Measurements from ENCODE around the gene PDCD1.
"Not testable (repeated sequence)": the region's sequence is repeated elsewhere in the genome, so short reads cannot be mapped to it uniquely, and the experiment has no call there.

Gene PDCD1

GRCh38 chr2:241875754-241876527, 17.2 kb upstream of the PDCD1 start:
- H3K36me3 ChIP-seq (ENCODE audit: control insufficient read depth in 2 of 2, insufficient read depth in 1 of 2, low read length in 2 of 2); H3K4me1 ChIP-seq (ENCODE audit: control insufficient read depth, insufficient read depth, low read length); CTCF ChIA-PET; POLR2A ChIA-PET; H3K27ac ChIP-seq (ENCODE audit: extremely low read depth, low read depth, low read length); H3K9me3 ChIP-seq (ENCODE audit: control insufficient read depth, insufficient read depth, low read depth, low read length); H3K4me3 ChIP-seq (ENCODE audit: low read depth, low read length): not testable (repeated sequence)
- TF ChIP-seq ZSCAN30 (tag by site-specific recombination; IDR thresholded peaks at IDR 0.05) (peak; percentile 17; the same call in 1 of the 2 replicates), SETDB1 (IDR thresholded peaks at IDR 0.05; ENCODE audit: insufficient read length, low read length) (peak; percentile 91), TRIM28 (IDR thresholded peaks at IDR 0.05; ENCODE audit: borderline replicate concordance, low read length) (peak; percentile 74; the same call in 1 of the 2 replicates), ZNF654 (tag by site-specific recombination; IDR thresholded peaks at IDR 0.05; ENCODE audit: low read depth) (peak; percentile 47), SCRT2 (tag by site-specific recombination; IDR thresholded peaks at IDR 0.05) (peak; percentile 73)

GRCh38 chr2:241874277-241874925, 15.7 kb upstream of the PDCD1 start:
- no peak for TF ChIP-seq SCRT2 (tag by site-specific recombination; IDR thresholded peaks at IDR 0.05)
- TF ChIP-seq ZXDB (tag by site-specific recombination; IDR thresholded peaks at IDR 0.05), result no peak
- TF ChIP-seq ZSCAN23 (tag by site-specific recombination; IDR thresholded peaks at IDR 0.05), result no peak
- TF ChIP-seq ATF2 (tag by site-specific recombination; IDR thresholded peaks at IDR 0.05; ENCODE audit: low read depth), result no peak
- TF ChIP-seq ZNF692 (tag by site-specific recombination; IDR thresholded peaks at IDR 0.05), result no peak
- TF ChIP-seq ZNF138 (tag by site-specific recombination; IDR thresholded peaks at IDR 0.05; ENCODE audit: borderline replicate concordance), result no peak
- no peak for TF ChIP-seq ZNF791 (tag by site-specific recombination; IDR thresholded peaks at IDR 0.05)
- TF ChIP-seq ZEB2 (tag by site-specific recombination; IDR thresholded peaks at IDR 0.05), result no peak
- no peak for TF ChIP-seq SETDB1 (IDR thresholded peaks at IDR 0.05; ENCODE audit: insufficient read length, low read length)
- TF ChIP-seq ZNF157 (tag by site-specific recombination; IDR thresholded peaks at IDR 0.05), result no peak
- no peak for TF ChIP-seq GFI1B (tag by site-specific recombination; IDR thresholded peaks at IDR 0.05)
- TF ChIP-seq ZNF280D (tag by site-specific recombination; IDR thresholded peaks at IDR 0.05), result no peak
- CTCF ChIA-PET, result no interaction called here
- Histone ChIP-seq H3K4me3 (ENCODE audit: low read depth, low read length) (no peak overlapping the region), H3K27ac (ENCODE audit: extremely low read depth, low read depth, low read length) (no peak overlapping the region), H3K4me1 (ENCODE audit: control insufficient read depth, insufficient read depth, low read length) (no peaks in the 10 kb centered on the region), H3K36me3 (ENCODE audit: control insufficient read depth in 2 of 2, insufficient read depth in 1 of 2, low read length in 2 of 2) (no peaks in the 10 kb centered on the region), H3K9me3 (ENCODE audit: control insufficient read depth, insufficient read depth, low read depth, low read length) (no peaks in the 10 kb centered on the region)
- POLR2A ChIA-PET, result no interaction called here

- CTCF ChIA-PET, result no interaction called here
- H3K4me3 ChIP-seq (ENCODE audit: low read depth, low read length), result no peak overlapping the region
- no peaks in the 10 kb centered on the region for H3K4me1 ChIP-seq (ENCODE audit: control insufficient read depth, insufficient read depth, low read length)
- H3K36me3 ChIP-seq (ENCODE audit: control insufficient read depth in 2 of 2, insufficient read depth in 1 of 2, low read length in 2 of 2), result no peaks in the 10 kb centered on the region
- TF ChIP-seq ZNF19 (tag by site-specific recombination; IDR thresholded peaks at IDR 0.05; ENCODE audit: low read depth) (no peak), ZFP37 (tag by site-specific recombination; IDR thresholded peaks at IDR 0.05) (no peak), ZNF302 (tag by site-specific recombination; IDR thresholded peaks at IDR 0.05; ENCODE audit: low read depth) (no peak), ZNF670 (tag by site-specific recombination; IDR thresholded peaks at IDR 0.05; ENCODE audit: low read depth) (no peak), ZNF704 (tag by site-specific recombination; IDR thresholded peaks at IDR 0.05) (no peak), ZNF140 (tag by site-specific recombination; IDR thresholded peaks at IDR 0.05) (no peak), BCL6B (tag by site-specific recombination; IDR thresholded peaks at IDR 0.05) (no peak)
- POLR2A ChIA-PET, result no interaction called here
- no peaks in the 10 kb centered on the region for H3K9me3 ChIP-seq (ENCODE audit: control insufficient read depth, insufficient read depth, low read depth, low read length)
- H3K27ac ChIP-seq (ENCODE audit: extremely low read depth, low read depth, low read length), result no peak overlapping the region
Observed at GRCh38 chr2:241873803-241874110, 15.1 kb upstream of the PDCD1 start.

Measured in HEK293 (cell line).